Chondrocyte (in vitro differentiated cells): ENCODE measurements around the gene CERK. TPM values are rescaled to one million over a fixed set of nuclear protein-coding genes. Genes with fewer than 3 reads are reported as not detected.

ENCODE experiments used
- DNase-seq: peaks from one replicate; pipeline ENCODE4 v3.0.0; 2021; ENCODE audit warnings: mixed read lengths, low spot score
- H3K27ac Mint-ChIP-seq: one replicate; pipeline ENCODE4 v1.8.0; 2021; ENCODE audit warnings: mild to moderate bottlenecking, moderate library complexity, mixed read lengths; ENCODE audit not compliant: unreplicated experiment
- H3K27me3 Mint-ChIP-seq: 2 replicates; pipeline ENCODE4 v1.8.0; 2021; ENCODE audit warnings: low read depth, mixed read lengths
- H3K36me3 Mint-ChIP-seq: 2 replicates; pipeline ENCODE4 v1.8.0; 2021; ENCODE audit warnings: low read depth, mixed read lengths
- H3K4me1 Mint-ChIP-seq: 2 replicates; pipeline ENCODE4 v1.8.0; 2021; ENCODE audit warnings: low read depth, mild to moderate bottlenecking, mixed read lengths
- H3K4me3 Mint-ChIP-seq: one replicate; pipeline ENCODE4 v1.8.0; 2021; ENCODE audit warnings: mild to moderate bottlenecking, moderate library complexity, mixed read lengths; ENCODE audit not compliant: unreplicated experiment
- H3K9me3 Mint-ChIP-seq: 2 replicates; pipeline ENCODE4 v1.8.0; 2021; ENCODE audit warnings: low read depth, mixed read lengths
- CTCF ChIP-seq: fragments of 200-600 bp; sonication (generic); IDR thresholded peaks from 2 replicates; pipeline ENCODE4 v1.5.0; 2021; ENCODE audit warnings: antibody characterized with exemption, mild to moderate bottlenecking, moderate library complexity
- total RNA-seq: library from RNA; stranded (reverse); gene quantifications from 3 replicates; pipeline ENCODE4 v1.2.1, GENCODE V29; 2021

CERK gene
- total RNA-seq, 1 donor from 2014 or later = 28.8 TPM

GRCh38 chr22:46769191-46769675 is 31.2 kb upstream of the CERK start:
- DNase-seq = peak; percentile 75
- H3K27me3 Mint-ChIP-seq = no peaks in the 10 kb centered on the region
- no peak for TF ChIP-seq CTCF
- H3K9me3 Mint-ChIP-seq = no peaks in the 10 kb centered on the region
- H3K4me3 Mint-ChIP-seq = no peak overlapping the region
- no peaks in the 10 kb centered on the region for H3K36me3 Mint-ChIP-seq
- H3K4me1 Mint-ChIP-seq = peaks cover 32% of the 10 kb centered on the region
- peak overlapping the region; percentile 90 for H3K27ac Mint-ChIP-seq

- TF ChIP-seq CTCF = no peak
- DNase-seq = peak; percentile 62
- Mint-ChIP-seq H3K4me1 (peaks cover 35% of the 10 kb centered on the region), H3K27me3 (no peaks in the 10 kb centered on the region), H3K27ac (peak overlapping the region; percentile 90), H3K36me3 (no peaks in the 10 kb centered on the region), H3K4me3 (no peak overlapping the region), H3K9me3 (no peaks in the 10 kb centered on the region)
Observed at GRCh38 chr22:46767249-46767985, 29.4 kb upstream of the CERK start.

- H3K27me3 Mint-ChIP-seq = no peaks in the 10 kb centered on the region
- no peaks in the 10 kb centered on the region for H3K9me3 Mint-ChIP-seq
- DNase-seq = peak; percentile 38
- H3K4me1 Mint-ChIP-seq = peaks cover 42% of the 10 kb centered on the region
- no peaks in the 10 kb centered on the region for H3K36me3 Mint-ChIP-seq
- TF ChIP-seq CTCF = no peak
- H3K4me3 Mint-ChIP-seq = no peak overlapping the region
- no peak overlapping the region for H3K27ac Mint-ChIP-seq
Observed at GRCh38 chr22:46766611-46767010, 28.6 kb upstream of the CERK start.

- Mint-ChIP-seq H3K4me3 (no peak overlapping the region), H3K27ac (no peak overlapping the region), H3K4me1 (peaks cover 49% of the 10 kb centered on the region), H3K9me3 (no peaks in the 10 kb centered on the region), H3K27me3 (no peaks in the 10 kb centered on the region), H3K36me3 (no peaks in the 10 kb centered on the region)
- no peak for TF ChIP-seq CTCF
- peak; percentile 12 for DNase-seq
Observed at GRCh38 chr22:46764779-46765485, 26.9 kb upstream of the CERK start.

GRCh38 chr22:46764140-46764680 is 26.2 kb upstream of the CERK start:
- Mint-ChIP-seq H3K27me3 (no peaks in the 10 kb centered on the region), H3K4me1 (peaks cover 49% of the 10 kb centered on the region), H3K9me3 (no peaks in the 10 kb centered on the region), H3K4me3 (peak overlapping the region; percentile 99), H3K27ac (peak overlapping the region; percentile 10), H3K36me3 (no peaks in the 10 kb centered on the region)
- TF ChIP-seq CTCF = no peak
- DNase-seq = peak; percentile 8
